Omental fat pad (tissue), 4 donors: ENCODE measurements around the gene ADAMTS14. TPM values are rescaled to one million over a fixed set of nuclear protein-coding genes. Genes with fewer than 3 reads are reported as not detected.
"Not testable (repeated sequence)": the region's sequence is repeated elsewhere in the genome, so short reads cannot be mapped to it uniquely, and the experiment has no call there.

Source experiments
- ATAC-seq: fragments of 150-250 bp; one replicate; pipeline ENCODE4 v1.9.1; 2016; ENCODE audit warnings: mild to moderate bottlenecking, moderate library complexity; ENCODE audit not compliant: low FRiP score
- DNase-seq: peaks from one replicate; pipeline ENCODE4 v3.0.0-alpha.2; 2019; ENCODE audit warnings: low spot score
- CTCF ChIP-seq, 3 donors: fragments of 450-650 bp; IDR thresholded peaks; one replicate each; pipeline ENCODE4 v1.5.1; 2016 to 2017; ENCODE audit warnings: antibody characterized with exemption in 3 of 3, mild to moderate bottlenecking in 3 of 3, moderate library complexity in 2 of 3
- total RNA-seq, 4 donors: library from RNA; depleted of rRNA; stranded (reverse); fragments of >200 nt; gene quantifications; one replicate each; pipeline ENCODE4 v1.1.0, GENCODE V29; 2016

ADAMTS14 gene
- total RNA-seq, 4 donors from 2014 or later, result 0.19 to 0.60 (median 0.47) TPM; not detected in 1

- no peak for DNase-seq
- TF ChIP-seq CTCF (IDR thresholded peaks at IDR 0.05), result no peak
- ATAC-seq, result no peak
Measured at GRCh38 chr10:70769121-70769520, 96.8 kb downstream of the ADAMTS14 start.

GRCh38 chr10:70770001-70770400 lies 97.7 kb downstream of the ADAMTS14 start:
- ATAC-seq (no peak), DNase-seq (no peak)
- TF ChIP-seq CTCF (IDR thresholded peaks at IDR 0.05), result no peak

- peak; percentile 11 for DNase-seq
- not testable (repeated sequence) for ATAC-seq
Measured at GRCh38 chr10:70770516-70770915, 98.2 kb downstream of the ADAMTS14 start.

DNA sequence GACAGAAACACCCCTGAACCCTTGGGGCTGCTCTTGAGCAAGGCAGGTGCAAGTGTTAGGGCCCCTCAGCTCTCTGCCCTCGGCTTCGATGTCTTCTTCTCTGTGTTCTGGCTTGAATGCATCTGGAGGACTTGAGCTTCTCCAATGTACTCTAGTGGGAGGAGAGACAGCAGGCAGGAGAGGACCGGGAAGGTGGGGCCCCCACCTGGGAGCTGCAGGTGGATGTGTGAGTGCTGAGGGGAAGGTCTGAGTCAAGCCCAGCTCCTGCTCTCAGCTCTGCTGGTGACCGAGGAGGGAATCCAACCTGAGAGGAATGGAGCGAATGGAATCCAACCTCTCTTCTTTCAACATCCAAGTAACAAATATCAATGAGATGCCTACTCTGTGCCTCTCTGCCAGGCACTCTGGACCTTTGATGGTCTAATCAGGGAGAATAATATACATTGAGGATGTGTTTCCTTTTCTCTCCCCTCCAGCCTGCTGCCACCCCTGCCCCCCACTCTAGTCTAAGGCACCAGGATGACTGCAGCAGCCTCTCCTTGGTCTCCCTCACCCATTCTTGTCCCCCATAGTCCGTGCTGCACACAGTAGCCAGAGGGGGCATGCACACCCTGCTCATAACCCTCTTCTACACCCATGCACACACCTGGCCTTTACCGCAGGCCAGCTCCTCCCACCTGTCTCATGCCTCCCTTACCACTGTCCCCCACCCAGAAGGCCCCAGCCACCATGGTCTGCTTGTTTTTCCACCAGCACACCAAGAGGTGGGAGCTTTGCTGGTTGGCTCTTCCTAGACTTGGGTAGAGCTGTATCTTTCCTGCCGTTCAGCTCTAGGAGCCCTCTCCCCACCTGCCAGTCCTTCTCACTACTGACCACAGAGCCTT lies 99.2 kb downstream of the ADAMTS14 start:
- no peak for ATAC-seq
- no peak for DNase-seq
- no peak for TF ChIP-seq CTCF (IDR thresholded peaks at IDR 0.05)

GRCh38 chr10:70772627-70773026 lies 100.3 kb downstream of the ADAMTS14 start:
- no peak for ATAC-seq
- no peak for TF ChIP-seq CTCF (IDR thresholded peaks at IDR 0.05)
- DNase-seq, result no peak

DNA sequence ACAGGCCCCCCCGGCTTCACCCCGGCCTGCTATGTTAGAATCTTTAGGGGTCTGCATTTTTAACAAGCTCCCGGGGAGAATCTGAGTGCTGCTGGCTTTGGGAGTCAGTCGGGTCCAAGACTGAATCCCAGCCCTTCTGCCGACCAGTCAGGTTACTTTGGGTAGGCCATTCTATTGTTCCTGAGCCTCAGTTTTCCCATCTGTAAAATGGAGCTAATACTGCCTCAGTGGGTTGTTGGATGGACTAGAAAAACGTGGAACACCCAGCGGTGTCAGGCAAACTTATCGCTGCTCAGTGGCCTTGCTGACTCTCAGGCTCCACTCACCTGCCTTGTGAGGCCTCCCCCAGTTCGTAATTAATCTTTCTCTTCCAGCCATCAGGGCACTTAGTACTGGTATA lies 101.2 kb downstream of the ADAMTS14 start:
- ATAC-seq (no peak), DNase-seq (no peak)
- TF ChIP-seq CTCF (IDR thresholded peaks at IDR 0.05), result no peak

GRCh38 chr10:70773965-70774809 lies 101.9 kb downstream of the ADAMTS14 start:
- DNase-seq (no peak), ATAC-seq (no peak)
- no peak for TF ChIP-seq CTCF (IDR thresholded peaks at IDR 0.05)
